Left renal cortex interstitium (tissue), 4 donors: ENCODE measurements around the gene ACY1. TPM values are rescaled to one million over a fixed set of nuclear protein-coding genes. Genes with fewer than 3 reads are reported as not detected.

Experiments
- DNase-seq, 4 donors: peaks; one replicate each; pipeline ENCODE4 v3.0.0-alpha.2; 2013; ENCODE audit warnings: low read depth in 4 of 4, low spot score in 2 of 4, missing footprints in 1 of 4
- polyA plus RNA-seq, 4 donors: library from polyadenylated mRNA; unstranded; fragments of 120-200 nt; gene quantifications; one replicate each; pipeline ENCODE4 v1.2.1, GENCODE V29; 2013; ENCODE audit not compliant: insufficient read length in 4 of 4

ACY1 gene
- polyA plus RNA-seq, 4 donors: 98.5 to 137 (median 115) TPM

DNA sequence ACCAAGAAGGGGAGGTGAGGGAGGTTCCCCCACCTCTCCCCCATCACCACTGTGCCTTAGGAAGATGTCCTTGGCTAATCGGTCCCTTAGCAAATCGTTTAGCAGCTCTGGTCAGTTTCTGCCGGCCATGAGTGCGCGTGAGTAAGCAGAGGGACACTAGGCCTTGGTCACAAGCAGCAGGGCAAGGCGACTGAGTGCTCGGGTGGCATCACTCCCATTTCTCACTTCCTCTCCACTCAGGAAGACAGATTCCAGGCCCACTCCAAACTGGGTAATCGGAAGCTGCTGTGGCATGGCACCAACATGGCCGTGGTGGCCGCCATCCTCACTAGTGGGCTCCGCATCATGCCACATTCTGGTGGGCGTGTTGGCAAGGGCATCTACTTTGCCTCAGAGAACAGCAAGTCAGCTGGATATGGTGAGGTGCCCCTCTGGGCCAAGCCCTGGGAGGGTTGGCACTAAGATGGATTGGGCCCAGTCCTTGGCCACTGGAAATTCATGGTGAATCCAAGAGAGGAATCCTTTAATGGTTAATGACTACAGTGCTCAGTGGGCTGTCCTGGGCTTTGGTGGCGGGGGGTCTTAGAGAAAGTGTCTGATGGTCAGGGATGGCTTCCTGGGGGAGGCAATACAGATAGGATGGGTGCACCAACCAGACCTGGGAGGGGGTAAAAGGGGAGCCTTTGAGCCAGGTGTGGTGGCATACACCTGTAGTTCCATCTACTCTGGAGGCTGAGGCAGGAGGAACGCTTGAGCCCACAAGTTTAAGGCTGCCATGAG is 37.2 kb upstream of the ACY1 start:
- no peak for DNase-seq

DNA sequence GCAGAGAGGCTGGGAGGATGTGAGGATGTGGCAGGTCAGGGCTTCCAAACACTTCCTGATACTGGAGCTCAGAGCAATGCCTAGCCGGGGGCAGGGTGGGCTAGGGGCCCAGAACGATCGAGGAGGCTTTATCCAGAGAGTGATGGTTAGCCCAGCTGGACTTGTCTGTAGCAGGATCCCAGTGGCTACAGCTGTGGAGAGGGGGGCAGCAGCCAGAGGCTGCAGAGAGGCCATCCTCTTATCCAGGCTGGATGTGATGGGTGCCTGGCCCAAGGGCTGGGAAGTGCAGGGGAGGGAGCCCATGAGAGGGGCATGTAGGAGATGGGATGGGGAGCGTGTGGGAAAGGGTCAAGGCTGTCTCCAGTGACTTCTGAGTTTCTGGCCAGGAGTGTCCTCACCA is 36.5 kb upstream of the ACY1 start:
- DNase-seq: no peak

- no peak for DNase-seq
These were observed 36.0 kb upstream of the ACY1 start for GRCh38 chr3:51947215-51947900.

GRCh38 chr3:51948016-51948580 is 35.2 kb upstream of the ACY1 start:
- DNase-seq: no peak

DNA sequence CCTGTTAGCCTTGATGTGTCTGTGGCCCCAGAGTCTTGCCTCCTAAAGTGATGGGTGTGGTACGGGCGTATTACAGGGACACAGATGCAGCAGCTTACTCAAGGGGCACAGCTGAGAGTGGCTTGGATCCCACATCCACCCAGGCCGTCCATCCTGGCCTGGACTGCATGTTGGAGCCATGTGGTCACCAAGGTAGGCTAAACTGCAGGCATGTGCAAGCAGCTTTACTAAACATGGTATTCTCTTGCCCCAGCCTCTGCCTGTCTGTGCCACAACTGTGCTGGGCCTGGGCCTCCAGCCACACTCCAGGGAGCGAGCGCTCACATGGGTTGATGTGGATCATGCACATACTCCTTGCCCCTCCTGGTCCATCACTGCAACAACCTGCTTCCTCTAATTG is 34.2 kb upstream of the ACY1 start:
- no peak for DNase-seq

GRCh38 chr3:51950899-51951298 is 32.4 kb upstream of the ACY1 start:
- DNase-seq: no peak

GRCh38 chr3:51953445-51953844 is 29.9 kb upstream of the ACY1 start:
- no peak for DNase-seq

GRCh38 chr3:51954105-51954504 is 29.2 kb upstream of the ACY1 start:
- DNase-seq: no peak

- DNase-seq: no peak
These were observed 28.6 kb upstream of the ACY1 start for GRCh38 chr3:51954713-51955112.

GRCh38 chr3:51955175-51955892 is 28.0 kb upstream of the ACY1 start, which contains the start of gene GPR62:
Gene GPR62, plus strand, starts transcription at chr3:51955381. Its CDS starts 272 bp downstream, at chr3:51955653.
- DNase-seq: no peak

- DNase-seq: peak in 1 of 4 donors; percentile 41
These were observed 27.2 kb upstream of the ACY1 start for GRCh38 chr3:51955893-51956770.

DNA sequence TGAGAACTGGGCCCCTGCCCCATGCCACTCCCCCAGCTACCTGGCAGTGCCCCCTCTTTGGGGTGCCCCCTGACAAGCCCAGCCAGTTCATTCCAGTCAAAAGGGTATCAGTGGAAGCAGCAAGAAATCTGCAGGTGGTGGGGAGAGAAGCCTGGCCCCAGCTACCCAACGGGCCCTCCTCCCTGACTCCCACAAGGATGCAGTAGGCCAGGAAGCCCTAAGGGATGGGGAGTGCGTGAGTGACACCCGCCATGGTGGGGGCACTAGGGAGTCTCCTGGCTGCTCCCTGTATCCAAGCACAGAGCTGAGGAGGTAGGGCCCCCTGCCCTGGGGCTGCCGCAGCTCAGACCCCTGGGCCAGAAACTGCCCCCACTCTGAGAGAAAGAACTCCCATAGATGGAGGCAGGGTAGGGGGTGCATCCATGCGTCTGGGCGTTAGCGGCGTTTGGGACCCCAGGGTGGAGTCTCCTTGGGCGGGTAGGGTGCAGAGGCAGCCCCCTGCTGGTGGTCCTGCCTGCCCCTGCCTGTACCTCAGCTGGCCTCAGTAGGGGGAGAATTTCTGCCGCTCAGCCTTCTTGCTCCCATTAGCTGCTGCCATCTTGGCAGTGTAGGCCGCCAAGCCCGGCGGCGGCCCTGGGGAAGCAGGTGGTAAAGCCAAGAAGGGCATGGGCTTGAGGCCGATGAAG is 25.7 kb upstream of the ACY1 start:
- DNase-seq: no peak

DNA sequence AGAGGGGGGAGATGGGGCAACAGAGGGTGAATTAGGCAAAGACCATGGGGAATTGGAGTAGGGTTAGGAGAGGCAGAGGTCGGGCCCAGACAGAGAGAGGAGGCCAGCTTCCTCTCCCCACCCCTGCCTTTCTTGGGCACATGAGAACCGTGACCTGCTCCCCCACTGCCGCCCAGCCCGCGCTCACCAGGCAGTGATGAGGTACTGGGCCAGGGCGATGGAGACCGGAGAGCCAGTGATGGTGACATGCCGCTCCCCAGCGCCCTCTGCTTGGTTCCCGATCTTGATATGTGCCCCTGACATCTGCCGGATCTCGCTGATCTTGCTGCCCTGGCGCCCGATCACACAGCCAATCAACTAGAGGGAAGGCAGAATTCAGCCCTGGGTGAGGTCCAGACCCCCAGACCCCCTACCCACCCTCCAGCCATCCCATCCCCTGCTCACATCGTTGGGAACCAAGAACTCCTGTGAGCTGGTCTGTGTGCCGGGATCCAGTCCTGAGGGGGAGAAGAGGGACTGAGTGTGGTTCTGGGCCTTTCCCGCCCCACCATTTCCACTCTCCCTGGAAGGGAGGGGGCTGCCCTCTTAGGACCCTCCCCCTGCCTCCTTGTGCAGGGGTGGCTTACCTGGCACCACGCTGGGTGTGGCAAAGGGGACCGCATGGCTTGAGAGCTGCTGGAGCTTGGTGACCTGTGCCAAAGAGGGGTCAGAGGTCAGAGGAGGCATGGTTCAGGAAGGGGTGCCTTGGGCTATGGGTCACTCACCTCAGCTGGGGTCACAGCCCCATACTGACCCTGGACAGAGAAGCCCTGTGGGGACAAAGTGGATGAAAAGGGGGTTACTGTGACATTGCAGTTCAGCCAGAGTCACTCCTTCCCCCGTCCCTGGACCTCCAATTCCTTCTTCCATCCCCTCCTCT is 24.5 kb upstream of the ACY1 start:
- DNase-seq: no peak

- no peak for DNase-seq
These were observed 23.7 kb upstream of the ACY1 start for GRCh38 chr3:51959651-51960050.

GRCh38 chr3:51960386-51960785 is 22.9 kb upstream of the ACY1 start:
- DNase-seq: no peak

DNA sequence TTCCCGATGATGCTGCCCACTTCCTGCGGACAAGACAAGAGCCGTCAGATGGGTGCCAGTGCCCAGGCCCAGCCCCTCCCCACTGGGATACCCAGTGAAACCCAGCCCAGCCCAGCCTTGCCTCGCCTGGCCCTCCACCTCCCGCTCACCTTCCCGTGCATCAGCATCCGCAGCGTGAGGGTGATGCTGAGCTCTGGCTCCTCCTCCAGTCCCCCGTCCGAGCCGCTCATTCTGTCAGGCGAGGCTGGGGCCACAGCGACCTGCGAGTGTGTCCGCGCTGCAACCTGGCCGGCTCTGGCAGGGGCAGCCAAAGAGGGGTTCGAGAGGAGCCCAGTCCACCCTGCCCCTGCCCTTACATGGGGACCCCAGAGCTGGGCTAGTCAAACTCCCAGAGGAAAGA is 22.3 kb upstream of the ACY1 start:
- no peak for DNase-seq

DNA sequence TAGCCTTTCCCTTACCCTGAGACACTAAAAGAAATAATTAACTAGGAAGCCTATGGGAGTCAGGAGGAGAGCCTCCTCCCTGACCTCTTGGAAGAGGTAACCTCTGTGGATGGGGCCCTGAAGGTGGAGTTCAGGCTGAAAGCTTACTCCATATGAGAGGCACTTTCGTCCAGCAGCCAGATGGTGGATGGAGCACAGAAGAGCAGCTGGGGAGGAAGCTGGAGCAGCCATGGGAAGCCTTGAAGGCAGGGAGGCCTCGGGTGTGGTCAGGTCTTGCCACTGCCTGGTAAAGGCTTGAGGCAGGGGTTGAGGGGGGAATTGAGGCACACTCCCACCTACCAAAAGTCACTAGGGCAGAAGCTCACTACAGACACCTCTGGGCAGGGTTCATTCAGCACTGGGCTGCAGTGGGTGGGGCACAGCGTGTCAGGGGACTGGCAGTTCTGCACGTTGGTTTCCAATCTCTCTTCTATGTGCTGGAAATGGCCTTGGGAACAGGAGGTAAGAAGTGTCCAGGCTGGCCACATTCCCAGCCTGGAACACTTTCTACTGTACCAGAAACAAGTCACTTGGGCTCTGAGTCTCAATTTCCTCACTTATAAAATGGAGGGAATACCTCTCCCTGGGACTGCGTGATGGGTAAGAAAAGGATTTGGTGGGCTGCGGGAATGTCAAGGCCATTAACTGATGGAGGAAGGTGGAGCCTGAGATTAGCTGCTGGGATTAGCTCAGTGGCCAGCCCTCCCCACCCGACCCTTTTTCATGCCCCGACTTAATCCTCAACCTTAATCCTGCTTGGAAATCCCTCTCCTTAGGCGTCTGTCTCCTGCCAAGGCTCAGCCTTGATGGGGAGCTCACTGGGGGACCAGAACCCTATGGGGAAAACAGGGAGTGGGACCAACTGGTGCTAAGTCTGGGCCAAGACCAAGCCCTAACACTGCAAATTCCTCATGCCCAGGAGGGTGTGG is 21.4 kb upstream of the ACY1 start:
- no peak for DNase-seq
